GM19035 (cell line): Measurements from ENCODE around the gene NINJ2.

Source experiments
- ATAC-seq: cut with Tn5 transposase; IDR thresholded peaks from one replicate; pipeline ENCODE4 v1.9.1; 2021; ENCODE audit not compliant: unreplicated experiment

NINJ2 gene

GRCh38 chr12:535396-535795 is 127.8 kb downstream of the NINJ2 start:
- ATAC-seq, result no peak

DNA sequence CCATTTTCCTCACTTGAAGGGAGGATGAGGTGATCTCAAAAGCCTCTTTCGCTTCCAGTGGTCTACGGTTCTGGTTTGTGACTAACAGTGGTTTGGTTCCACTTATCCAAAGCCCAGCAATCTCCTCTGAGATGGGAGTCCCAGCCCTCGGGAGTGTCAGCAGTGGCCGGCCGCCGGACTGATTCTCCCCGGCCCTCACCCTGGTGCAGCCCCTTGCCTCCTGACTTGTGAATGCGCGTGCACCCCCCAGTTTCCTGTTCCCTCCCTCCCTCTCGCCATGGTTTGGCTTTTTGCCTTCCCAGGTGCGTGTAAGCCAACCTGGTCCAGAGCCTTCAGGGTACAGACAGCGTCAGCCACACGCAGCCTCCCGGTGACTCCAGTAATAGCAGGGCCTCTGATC is 129.0 kb downstream of the NINJ2 start:
- ATAC-seq, result no peak

GRCh38 chr12:533718-534117 is 129.5 kb downstream of the NINJ2 start:
- ATAC-seq, result no peak

- no peak for ATAC-seq
These were observed 130.2 kb downstream of the NINJ2 start for GRCh38 chr12:532908-533565.

GRCh38 chr12:531951-532585 is 131.2 kb downstream of the NINJ2 start:
- no peak for ATAC-seq

- ATAC-seq, result no peak
These were observed 132.4 kb downstream of the NINJ2 start for GRCh38 chr12:530821-531220.

DNA sequence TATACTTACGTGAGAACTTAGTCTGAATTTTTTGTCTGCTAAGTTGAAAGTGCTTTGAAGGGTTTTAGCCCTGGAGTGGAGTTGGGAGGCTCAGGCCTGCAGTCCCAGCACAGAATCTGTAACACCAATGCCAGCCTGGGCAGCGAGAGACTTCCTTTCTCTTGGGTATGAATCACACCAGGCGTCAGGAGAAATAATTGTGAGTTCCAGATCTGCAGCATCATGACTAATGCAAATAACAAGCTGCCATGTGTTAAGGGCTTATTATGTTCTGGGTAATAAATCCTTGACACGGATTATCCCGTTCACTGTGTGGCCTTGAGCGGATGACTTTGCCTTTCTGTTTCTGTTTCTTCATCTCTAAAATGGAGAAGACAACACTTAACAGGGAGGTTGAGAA is 132.9 kb downstream of the NINJ2 start:
- ATAC-seq, result no peak

DNA sequence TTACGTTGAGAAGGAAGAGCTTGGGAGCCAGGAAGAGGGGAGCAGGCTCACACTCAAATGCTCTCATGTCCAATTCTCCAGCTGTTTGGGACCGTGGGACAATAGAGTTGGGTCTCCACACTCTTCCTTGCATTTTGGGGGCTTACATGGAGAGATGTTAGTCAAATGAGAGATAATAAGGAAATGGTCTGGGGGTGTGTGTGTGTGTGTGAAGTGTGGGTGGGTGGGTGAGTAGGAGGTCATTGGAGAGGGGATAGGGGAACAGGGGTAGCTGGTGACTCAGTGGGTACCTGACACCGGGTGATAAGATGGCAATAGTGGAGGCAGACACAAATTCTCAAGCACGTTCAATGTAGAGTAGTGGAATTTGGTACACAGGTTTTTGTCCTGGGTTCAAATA is 135.5 kb downstream of the NINJ2 start:
- no peak for ATAC-seq

DNA sequence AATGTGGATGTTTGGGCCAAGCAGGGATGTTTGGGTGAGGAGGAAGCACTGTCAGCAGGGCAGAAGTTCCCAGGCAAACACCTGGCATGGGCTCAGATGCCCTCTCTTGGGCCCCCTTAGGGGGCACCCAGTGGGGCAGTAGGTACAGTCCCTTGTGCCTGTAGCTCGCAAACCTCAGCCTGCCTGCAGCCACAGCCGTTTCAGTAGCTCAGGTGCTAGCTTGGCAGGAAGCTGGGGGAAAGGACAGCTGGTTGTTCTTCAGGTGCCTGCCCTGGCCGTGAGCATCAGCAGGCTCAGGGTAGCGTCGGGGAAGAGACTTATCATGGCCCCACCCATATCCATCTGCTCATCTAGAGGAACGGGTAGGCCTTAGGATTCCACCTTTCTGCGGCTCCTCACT is 136.0 kb downstream of the NINJ2 start:
- ATAC-seq, result no peak

DNA sequence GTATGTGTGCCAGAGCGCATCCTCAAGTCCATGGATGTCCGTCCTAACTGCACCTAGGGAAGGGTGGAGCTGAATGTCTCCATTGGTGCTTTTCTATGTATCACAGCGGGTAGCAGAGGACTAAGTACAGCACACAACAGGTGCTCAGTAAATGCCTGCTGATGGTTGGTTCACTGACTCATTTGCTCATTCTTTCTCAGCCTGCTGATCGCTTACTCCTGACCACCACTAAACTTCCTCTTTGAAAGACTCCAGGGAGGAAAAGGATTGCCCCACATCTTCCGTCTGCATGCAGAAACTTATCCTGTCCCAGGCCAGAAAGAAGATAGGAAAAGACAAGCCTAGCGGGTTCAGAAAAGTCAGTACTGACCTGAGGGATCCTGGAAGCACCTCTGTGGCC is 137.2 kb downstream of the NINJ2 start:
- ATAC-seq, result no peak

DNA sequence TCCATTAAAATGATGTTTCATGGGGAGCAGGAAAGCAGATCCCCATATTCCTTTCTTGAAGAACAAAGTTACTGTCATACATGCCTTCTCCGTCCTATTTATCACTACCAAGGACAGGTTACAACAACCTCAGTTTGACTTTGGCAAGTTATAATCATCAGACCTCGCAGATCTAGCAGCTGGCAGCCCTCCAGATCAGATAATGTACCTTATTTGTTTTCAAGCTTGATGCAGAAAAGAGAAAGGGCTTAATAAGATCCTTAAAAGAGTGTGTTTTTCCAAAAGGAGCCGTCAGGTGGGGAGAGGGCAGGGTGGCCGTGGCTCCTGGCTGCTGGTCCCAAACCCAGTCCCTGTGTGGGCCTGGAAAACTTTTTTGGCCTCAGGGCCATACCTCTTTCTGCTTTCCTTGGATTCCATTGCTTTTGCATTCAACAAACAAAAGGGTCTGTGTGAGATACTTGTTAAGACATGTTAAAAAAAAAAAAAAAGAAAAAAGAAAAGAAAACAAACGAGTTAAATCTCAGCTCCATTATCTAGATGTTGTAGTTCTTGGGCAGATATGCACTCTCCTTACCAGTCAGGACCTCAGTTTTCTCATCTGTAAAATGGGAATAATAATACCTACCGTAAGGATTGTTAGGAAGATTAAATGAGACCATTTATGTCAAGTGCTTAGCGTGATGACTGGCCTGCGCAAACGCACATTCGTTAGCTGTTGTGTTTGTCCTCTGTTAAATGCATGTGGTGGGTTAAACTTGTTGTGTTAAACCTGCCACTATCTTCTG is 138.9 kb downstream of the NINJ2 start:
- ATAC-seq, result no peak

DNA sequence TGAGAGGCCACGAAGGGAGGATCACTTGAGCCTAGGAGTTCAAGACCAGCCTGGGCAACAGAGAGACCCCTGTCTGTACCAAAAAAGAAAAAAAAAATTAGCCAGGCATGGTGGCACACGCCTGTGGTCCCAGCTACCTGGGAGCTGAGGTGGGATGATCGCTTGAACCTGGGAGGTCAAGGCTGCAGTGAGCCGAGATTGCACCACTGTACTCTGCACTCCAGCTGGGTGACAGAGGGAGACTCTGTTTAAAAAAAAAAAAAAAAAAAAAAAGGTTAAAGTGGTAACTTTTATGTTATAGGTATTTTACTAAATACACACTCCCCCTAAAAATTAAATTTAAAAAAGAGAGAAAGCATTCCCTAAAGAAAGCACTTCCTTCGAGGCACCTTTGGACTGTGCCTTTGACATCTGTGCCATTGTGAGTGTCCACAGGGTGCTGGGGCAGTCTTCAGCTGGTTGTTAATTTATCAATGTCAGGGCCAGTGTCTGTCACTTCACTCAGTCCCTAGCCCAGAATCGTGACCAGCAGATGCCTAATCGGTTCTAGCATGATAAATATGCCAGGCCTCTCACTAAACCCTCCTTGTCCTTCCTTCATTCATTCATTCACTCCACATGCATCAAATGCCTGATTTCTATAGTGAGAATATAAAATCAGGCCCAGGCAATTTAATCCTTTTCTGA is 140.4 kb downstream of the NINJ2 start:
- no peak for ATAC-seq

DNA sequence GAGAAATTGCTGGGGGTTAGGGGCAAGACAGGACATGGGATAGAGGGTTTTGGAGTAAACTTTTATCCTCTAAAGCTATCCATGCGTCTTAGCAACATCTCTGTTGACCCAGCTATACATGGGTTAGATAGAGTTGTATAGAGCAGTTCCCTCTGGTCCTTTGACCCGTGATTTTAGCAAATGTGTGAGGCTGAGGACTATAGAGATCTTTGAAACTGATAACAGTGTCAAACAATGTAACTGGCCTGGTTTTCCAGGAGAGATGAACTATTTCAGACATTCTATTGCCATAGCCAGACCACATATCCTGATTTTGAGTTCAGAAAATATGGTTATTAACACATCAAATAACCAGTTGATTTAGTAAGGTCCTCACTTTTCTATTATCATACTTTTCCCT is 143.1 kb downstream of the NINJ2 start:
- ATAC-seq, result no peak

DNA sequence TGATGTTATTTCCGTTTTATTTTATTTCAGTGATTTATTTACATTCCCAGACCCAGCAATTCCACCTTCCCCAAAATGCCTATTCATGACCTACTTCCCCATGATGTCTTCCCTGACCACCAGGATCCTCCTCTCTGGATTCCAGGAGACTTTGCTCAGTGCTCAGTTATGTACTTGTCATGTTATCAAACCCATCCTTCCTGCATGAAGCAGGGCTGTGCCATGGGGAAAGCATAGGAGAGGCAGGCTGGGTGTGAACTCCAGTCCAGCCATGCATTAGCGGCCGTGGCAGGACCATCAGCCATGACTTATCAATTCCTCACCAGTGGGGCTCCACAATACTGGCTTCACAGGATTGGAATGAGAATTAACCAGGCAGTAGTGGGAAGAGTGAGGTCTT is 145.7 kb downstream of the NINJ2 start:
- ATAC-seq, result no peak
